Ishikawa (cell line): ENCODE data around the gene EML4.

Experiments
- CEBPB ChIP-seq: IDR thresholded peaks from 2 replicates; pipeline ENCODE4 v1.6.1; 2012
- EP300 ChIP-seq: IDR thresholded peaks from 2 replicates; pipeline ENCODE4 v1.6.1; 2012; ENCODE audit warnings: borderline replicate concordance
- RAD21 ChIP-seq: IDR thresholded peaks from 2 replicates; pipeline ENCODE4 v1.6.1; 2012; ENCODE audit warnings: low read depth
- REST ChIP-seq: IDR thresholded peaks from 2 replicates; pipeline ENCODE4 v1.6.1; 2012; ENCODE audit warnings: low read depth, mild to moderate bottlenecking
- TAF1 ChIP-seq: IDR thresholded peaks from 2 replicates; pipeline ENCODE4 v1.6.1; 2012; ENCODE audit warnings: low read depth, mild to moderate bottlenecking
- TCF12 ChIP-seq: IDR thresholded peaks from 2 replicates; pipeline ENCODE4 v1.6.1; 2012; ENCODE audit warnings: low read depth
- YY1 ChIP-seq: IDR thresholded peaks from 2 replicates; pipeline ENCODE4 v1.6.1; 2012; ENCODE audit warnings: low read depth

DNA sequence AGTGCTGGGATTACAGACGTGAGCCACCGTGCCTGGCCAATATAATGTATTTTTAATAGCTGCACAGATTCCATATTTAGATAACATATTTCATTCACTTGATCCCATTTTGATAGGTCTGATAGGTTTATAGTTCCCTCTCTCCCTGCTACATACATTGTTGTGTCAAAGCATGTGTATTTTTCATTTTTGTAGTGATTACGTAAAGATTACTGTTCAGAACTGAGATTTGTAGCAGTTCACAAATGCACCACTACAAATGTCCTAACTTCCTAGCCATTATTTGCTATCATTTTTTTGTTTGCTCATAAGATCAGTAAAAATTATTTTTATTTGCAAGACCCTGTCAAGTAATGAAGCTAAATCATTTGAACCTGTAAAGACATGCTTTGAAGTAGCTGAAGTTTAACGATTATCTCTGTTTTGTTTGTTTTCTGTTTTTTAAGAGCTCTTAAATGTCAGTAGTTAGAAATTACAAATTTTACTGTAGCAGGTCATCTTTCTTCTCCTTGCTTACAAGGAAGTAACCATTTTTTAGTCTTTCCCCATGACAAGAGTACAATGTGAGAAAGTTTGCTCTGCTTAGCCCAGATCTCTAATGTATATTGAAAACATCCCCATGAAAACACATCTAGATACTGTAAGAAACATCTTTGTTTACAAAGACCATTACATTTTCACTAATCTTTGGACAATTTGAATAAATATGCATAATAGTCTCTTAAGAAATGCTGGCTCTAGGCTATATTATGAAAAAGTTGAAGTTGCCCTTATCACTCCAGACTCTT is 54.1 kb downstream of the EML4 start:
- TF ChIP-seq REST (no peak), CEBPB (no peak), TAF1 (no peak), YY1 (no peak), EP300 (no peak), RAD21 (no peak), TCF12 (no peak)
